ENCODE measurements around the gene ACOT7. TPM values are rescaled to one million over a fixed set of nuclear protein-coding genes. Genes with fewer than 3 reads are reported as not detected.

The ACOT7 gene
- polyA plus RNA-seq, 6 donors from 2014 or later: 1.8 to 3.7 (median 2.9) TPM

- peaks cover 13 to 31% (median 26%) of the 10 kb centered on the region in 3 donors for H3K4me1 Mint-ChIP-seq
- peak overlapping the region in 4 of 8 donors; percentile 28 to 79 (median 64) for H3K4me3 Mint-ChIP-seq
- no peaks in the 10 kb centered on the region for H3K9me3 Mint-ChIP-seq
- no peaks in the 10 kb centered on the region for H3K27me3 Mint-ChIP-seq
- H3K27ac Mint-ChIP-seq: peak overlapping the region; percentile 44 to 88 (median 80)
- no peak for ATAC-seq (ENCODE audit: low read depth in 2 of 2)
- no peaks in the 10 kb centered on the region for H3K36me3 Mint-ChIP-seq
- no peak for DNase-seq
Observed at GRCh38 chr1:6360117-6360496, 33.5 kb downstream of the ACOT7 start.

- H3K4me3 Mint-ChIP-seq: peak overlapping the region in 7 of 8 donors; percentile 28 to 87 (median 72)
- DNase-seq: peak; percentile 27
- no peaks in the 10 kb centered on the region for H3K27me3 Mint-ChIP-seq
- H3K4me1 Mint-ChIP-seq: peaks cover 13 to 31% (median 24%) of the 10 kb centered on the region in 3 donors
- no peaks in the 10 kb centered on the region for H3K36me3 Mint-ChIP-seq
- peak overlapping the region; percentile 44 to 88 (median 82) for H3K27ac Mint-ChIP-seq
- peak; percentile 87 to 88 for ATAC-seq (ENCODE audit: low read depth in 2 of 2)
- no peaks in the 10 kb centered on the region for H3K9me3 Mint-ChIP-seq
Observed at GRCh38 chr1:6359216-6360116, 34.1 kb downstream of the ACOT7 start.

GRCh38 chr1:6358757-6359201 lies 34.8 kb downstream of the ACOT7 start:
- Mint-ChIP-seq H3K4me1 (peaks cover 13 to 29% (median 24%) of the 10 kb centered on the region in 3 donors), H3K36me3 (no peaks in the 10 kb centered on the region), H3K27me3 (no peaks in the 10 kb centered on the region), H3K4me3 (peak overlapping the region in 6 of 8 donors; percentile 13 to 83 (median 65)), H3K9me3 (no peaks in the 10 kb centered on the region), H3K27ac (peak overlapping the region in 4 of 6 donors; percentile 22 to 88 (median 70))
- no peak for DNase-seq
- peak; percentile 44 to 47 for ATAC-seq (ENCODE audit: low read depth in 2 of 2)

- Mint-ChIP-seq H3K36me3 (no peaks in the 10 kb centered on the region), H3K27ac (peak overlapping the region in 1 of 6 donors; percentile 73)
Observed at GRCh38 chr1:6358144-6358624, 35.4 kb downstream of the ACOT7 start.

GRCh38 chr1:6357243-6357936 lies 36.2 kb downstream of the ACOT7 start:
- H3K36me3 Mint-ChIP-seq: no peaks in the 10 kb centered on the region
- DNase-seq (no peak), ATAC-seq (ENCODE audit: low read depth in 2 of 2) (no peak)
- H3K27me3 Mint-ChIP-seq: no peaks in the 10 kb centered on the region
- peaks cover 6 to 22% (median 21%) of the 10 kb centered on the region in 3 donors for H3K4me1 Mint-ChIP-seq
- no peaks in the 10 kb centered on the region for H3K9me3 Mint-ChIP-seq
- H3K27ac Mint-ChIP-seq: no peak overlapping the region
- no peak overlapping the region for H3K4me3 Mint-ChIP-seq

More at GRCh38 chr1:6358144-6358624, 35.4 kb downstream of the ACOT7 start:
- Mint-ChIP-seq H3K9me3 (no peaks in the 10 kb centered on the region), H3K4me1 (peaks cover 9 to 24% (median 23%) of the 10 kb centered on the region in 3 donors), H3K4me3 (peak overlapping the region in 1 of 8 donors; percentile 44), H3K27me3 (no peaks in the 10 kb centered on the region)
- ATAC-seq (ENCODE audit: low read depth in 2 of 2) (no peak), DNase-seq (no peak)

- no peak overlapping the region for H3K4me3 Mint-ChIP-seq
- no peaks in the 10 kb centered on the region for H3K27me3 Mint-ChIP-seq
- ATAC-seq (ENCODE audit: low read depth in 2 of 2) (no peak), DNase-seq (no peak)
- peaks cover 6 to 20% (median 19%) of the 10 kb centered on the region in 3 donors for H3K4me1 Mint-ChIP-seq
- H3K9me3 Mint-ChIP-seq: no peaks in the 10 kb centered on the region
- no peak overlapping the region for H3K27ac Mint-ChIP-seq
- H3K36me3 Mint-ChIP-seq: no peaks in the 10 kb centered on the region
Observed at GRCh38 chr1:6355621-6356020, 37.9 kb downstream of the ACOT7 start.

GRCh38 chr1:6354659-6355317 lies 38.8 kb downstream of the ACOT7 start:
- H3K9me3 Mint-ChIP-seq: no peaks in the 10 kb centered on the region
- H3K4me3 Mint-ChIP-seq: no peak overlapping the region

GRCh38 chr1:6353955-6354658 lies 39.5 kb downstream of the ACOT7 start:
- Mint-ChIP-seq H3K9me3 (no peaks in the 10 kb centered on the region), H3K27me3 (no peaks in the 10 kb centered on the region), H3K4me3 (no peak overlapping the region), H3K27ac (no peak overlapping the region), H3K36me3 (no peaks in the 10 kb centered on the region), H3K4me1 (peaks cover 0 to 7% (median 6%) of the 10 kb centered on the region in 3 donors)
- ATAC-seq (ENCODE audit: low read depth in 2 of 2): no peak
- DNase-seq: no peak

More at GRCh38 chr1:6354659-6355317, 38.8 kb downstream of the ACOT7 start:
- Mint-ChIP-seq H3K36me3 (no peaks in the 10 kb centered on the region), H3K27me3 (no peaks in the 10 kb centered on the region), H3K4me1 (peaks cover 6 to 14% (median 13%) of the 10 kb centered on the region in 3 donors), H3K27ac (no peak overlapping the region)
- DNase-seq: no peak
- no peak for ATAC-seq (ENCODE audit: low read depth in 2 of 2)

- Mint-ChIP-seq H3K9me3 (no peaks in the 10 kb centered on the region), H3K27ac (no peak overlapping the region), H3K27me3 (no peaks in the 10 kb centered on the region), H3K4me3 (no peak overlapping the region), H3K4me1 (peaks cover 0 to 4% (median under 1%) of the 10 kb centered on the region in 3 donors), H3K36me3 (no peaks in the 10 kb centered on the region)
- DNase-seq: no peak
- no peak for ATAC-seq (ENCODE audit: low read depth in 2 of 2)
Observed at GRCh38 chr1:6353619-6353954, 40.0 kb downstream of the ACOT7 start.

- Mint-ChIP-seq H3K27me3 (no peaks in the 10 kb centered on the region), H3K36me3 (no peaks in the 10 kb centered on the region), H3K9me3 (no peaks in the 10 kb centered on the region), H3K4me1 (peaks cover 6 to 12% (median 9%) of the 10 kb centered on the region in 3 donors), H3K27ac (no peak overlapping the region), H3K4me3 (no peak overlapping the region)
- DNase-seq: no peak
- ATAC-seq (ENCODE audit: low read depth in 2 of 2): no peak
Observed at GRCh38 chr1:6352138-6352563, 41.4 kb downstream of the ACOT7 start.

GRCh38 chr1:6351480-6352137 lies 42.0 kb downstream of the ACOT7 start:
- H3K4me3 Mint-ChIP-seq: peak overlapping the region in 1 of 8 donors; percentile 24
- ATAC-seq (ENCODE audit: low read depth in 2 of 2): no peak
- DNase-seq: no peak
- no peaks in the 10 kb centered on the region for H3K9me3 Mint-ChIP-seq
- peaks cover 6 to 12% (median 9%) of the 10 kb centered on the region in 3 donors for H3K4me1 Mint-ChIP-seq
- no peaks in the 10 kb centered on the region for H3K27me3 Mint-ChIP-seq
- no peaks in the 10 kb centered on the region for H3K36me3 Mint-ChIP-seq
- H3K27ac Mint-ChIP-seq: peak overlapping the region in 1 of 6 donors; percentile 90

GRCh38 chr1:6350416-6351088 lies 43.0 kb downstream of the ACOT7 start:
- DNase-seq (no peak), ATAC-seq (ENCODE audit: low read depth in 2 of 2) (no peak)
- Mint-ChIP-seq H3K27me3 (no peaks in the 10 kb centered on the region), H3K4me1 (peaks cover 6 to 12% (median 9%) of the 10 kb centered on the region in 3 donors), H3K27ac (no peak overlapping the region), H3K4me3 (no peak overlapping the region), H3K9me3 (no peaks in the 10 kb centered on the region), H3K36me3 (no peaks in the 10 kb centered on the region)

All from naive B cell (primary cell).